ENCODE measurements around the gene COL12A1. TPM values are rescaled to one million over a fixed set of nuclear protein-coding genes. Genes with fewer than 3 reads are reported as not detected.
A peak's percentile ranks its signal among the peaks of the same experiment; 100 is the strongest.

COL12A1 gene
- total RNA-seq: 10 to 100 TPM; 14.2 to 45.1 (median 32.3) TPM

GRCh38 chr6:75205776-75206575 is at the start of gene COL12A1:
Gene COL12A1, minus strand, starts transcription at chr6:75206053. Its CDS starts 3,261 bp downstream, at chr6:75202792.
- in situ Hi-C loops (cut with MboI; ENCODE audit: low pct_ligation_motif_present in 1 of 4, low pct_unique_long_range_greater_than_20kb in 1 of 4, low sequenced_read_pairs in 3 of 4) (loop anchor here in 3 of 4 donors (25.0 kb wide), 4 partner anchors 794 to 1469 kb away; no protein-coding TSS in a partner anchor), intact Hi-C loops (cut with DNase I; ENCODE audit: low total_unique reads) (loop anchor here (5.0 to 10.0 kb wide), 4 partner anchors 451 to 1469 kb away; no protein-coding TSS in a partner anchor)
- H3K27me3 ChIP-seq: peaks cover 76% of the 10 kb centered on the region
- H3K36me3 ChIP-seq: no peaks in the 10 kb centered on the region
- TF ChIP-seq EP300 (IDR thresholded peaks at IDR 0.05; ENCODE audit: low read depth): no peak
- peak; percentile 63 to 80 (median 72) for TF ChIP-seq POLR2AphosphoS5 (IDR thresholded peaks at IDR 0.05)
- TF ChIP-seq POLR2A (IDR thresholded peaks at IDR 0.05): peak; percentile 65
- DNase-seq: peak; percentile 83
- H3K27ac ChIP-seq: peak within 1 kb of the TSS; percentile 79 to 86 (median 84)
- H3K4me1 ChIP-seq: peaks cover 4 to 52% (median 17%) of the 10 kb centered on the region in 4 donors
- peak within 1 kb of the TSS; percentile 37 to 55 (median 48) for H3K4me3 ChIP-seq
- no peaks in the 10 kb centered on the region for H3K9me3 ChIP-seq
- 4% methylated on average over 5 to 53 of the region's 64 CpGs for WGBS, 2 donors (ENCODE audit: low coverage in 1 of 2)

GRCh38 chr6:75250552-75250951 is 44.7 kb upstream of the COL12A1 start:
- Histone ChIP-seq H3K4me1 (no peaks in the 10 kb centered on the region), H3K27me3 (no peaks in the 10 kb centered on the region), H3K9me3 (no peaks in the 10 kb centered on the region), H3K36me3 (peaks cover 0 to 8% (median 3%) of the 10 kb centered on the region in 4 donors), H3K4me3 (no peak overlapping the region), H3K27ac (no peak overlapping the region)
- no peak for DNase-seq
- in situ Hi-C loops (cut with MboI; ENCODE audit: low pct_ligation_motif_present in 1 of 4, low pct_unique_long_range_greater_than_20kb in 1 of 4, low sequenced_read_pairs in 3 of 4) (no loop called here), intact Hi-C loops (cut with DNase I; ENCODE audit: low total_unique reads) (no loop called here)
- 64 to 70% methylated on average over 2 of the region's 2 CpGs for WGBS, 2 donors (ENCODE audit: low coverage in 1 of 2)
- no peak for TF ChIP-seq POLR2AphosphoS5 (IDR thresholded peaks at IDR 0.05)
- TF ChIP-seq CTCF (IDR thresholded peaks at IDR 0.05): no peak
- no peak for TF ChIP-seq EP300 (IDR thresholded peaks at IDR 0.05; ENCODE audit: low read depth)
- no peak for TF ChIP-seq POLR2A (IDR thresholded peaks at IDR 0.05)

- no peak for TF ChIP-seq POLR2AphosphoS5 (IDR thresholded peaks at IDR 0.05)
- no peak for TF ChIP-seq POLR2A (IDR thresholded peaks at IDR 0.05)
- TF ChIP-seq CTCF (IDR thresholded peaks at IDR 0.05): no peak
- no peak for TF ChIP-seq EP300 (IDR thresholded peaks at IDR 0.05; ENCODE audit: low read depth)
- in situ Hi-C loops (cut with MboI; ENCODE audit: low pct_ligation_motif_present in 1 of 4, low pct_unique_long_range_greater_than_20kb in 1 of 4, low sequenced_read_pairs in 3 of 4) (no loop called here), intact Hi-C loops (cut with DNase I; ENCODE audit: low total_unique reads) (no loop called here)
- H3K27ac ChIP-seq: no peak overlapping the region
- H3K36me3 ChIP-seq: peaks cover 0 to 1% (median under 1%) of the 10 kb centered on the region in 4 donors
- H3K27me3 ChIP-seq: no peaks in the 10 kb centered on the region
- H3K4me1 ChIP-seq: peaks cover 0 to under 1% (median 0%) of the 10 kb centered on the region in 4 donors
- H3K9me3 ChIP-seq: no peaks in the 10 kb centered on the region
- H3K4me3 ChIP-seq: no peak overlapping the region
- no peak for DNase-seq
Measured at GRCh38 chr6:75249837-75250236, 44.0 kb upstream of the COL12A1 start.

GRCh38 chr6:75246386-75246785 is 40.5 kb upstream of the COL12A1 start:
- Histone ChIP-seq H3K4me3 (no peak overlapping the region), H3K36me3 (no peaks in the 10 kb centered on the region), H3K27me3 (no peaks in the 10 kb centered on the region), H3K27ac (no peak overlapping the region), H3K4me1 (peaks cover 0 to 23% (median 15%) of the 10 kb centered on the region in 4 donors), H3K9me3 (no peaks in the 10 kb centered on the region)
- DNase-seq: no peak
- no peak for TF ChIP-seq CTCF (IDR thresholded peaks at IDR 0.05)
- no peak for TF ChIP-seq EP300 (IDR thresholded peaks at IDR 0.05; ENCODE audit: low read depth)
- TF ChIP-seq POLR2AphosphoS5 (IDR thresholded peaks at IDR 0.05): no peak
- no peak for TF ChIP-seq POLR2A (IDR thresholded peaks at IDR 0.05)
- intact Hi-C loops (cut with DNase I; ENCODE audit: low total_unique reads) (no loop called here), in situ Hi-C loops (cut with MboI; ENCODE audit: low pct_ligation_motif_present in 1 of 4, low pct_unique_long_range_greater_than_20kb in 1 of 4, low sequenced_read_pairs in 3 of 4) (no loop called here)
- 29 to 41% methylated on average over 2 of the region's 2 CpGs for WGBS, 2 donors (ENCODE audit: low coverage in 1 of 2)

All from transverse colon (tissue), 4 donors.